Tibial nerve (tissue), 4 donors: ENCODE data around the gene MANBA. TPM values are rescaled to one million over a fixed set of nuclear protein-coding genes. Genes with fewer than 3 reads are reported as not detected.

Experiments used
- DNase-seq, 2 donors: peaks; one replicate each; pipeline ENCODE4 v3.0.0-alpha.2; 2019; ENCODE audit warnings: low spot score in 2 of 2
- H3K27ac ChIP-seq, 4 donors: fragments of 200-600 bp; sonication (generic) in 3 of 4; one replicate each; pipeline ENCODE4 v1.5.1; 2017 to 2019; ENCODE audit warnings: mild to moderate bottlenecking in 1 of 4
- H3K27me3 ChIP-seq, 2 donors: fragments of 200-600 bp; sonication (generic) in 1 of 2; one replicate each; pipeline versions ENCODE4 v1.5.1 to v1.6.0; 2017 to 2019
- H3K36me3 ChIP-seq, 3 donors: fragments of 200-600 bp; sonication (generic); one replicate each; pipeline ENCODE4 v1.5.1; 2018 to 2019
- H3K4me1 ChIP-seq, 4 donors: fragments of 200-600 bp; sonication (generic) in 3 of 4; one replicate each; pipeline ENCODE4 v1.5.1; 2017 to 2019
- H3K4me3 ChIP-seq, 4 donors: fragments of 200-600 bp; sonication (generic) in 3 of 4; one replicate each; pipeline ENCODE4 v1.5.1; 2017 to 2019; ENCODE audit warnings: mild to moderate bottlenecking in 1 of 4, moderate library complexity in 1 of 4
- H3K9me3 ChIP-seq, 4 donors: fragments of 200-600 bp; sonication (generic) in 3 of 4; one replicate each; pipeline ENCODE4 v1.5.1; 2017 to 2019
- CTCF ChIP-seq, 5 experiments: fragments of 200-600 bp in 3 of 5; fragments of 450-650 bp in 2 of 5; sonication (generic) in 3 of 5; IDR thresholded peaks; one replicate each; pipeline ENCODE4 v1.5.1; 2016 to 2019; ENCODE audit warnings: antibody characterized with exemption in 5 of 5, mild to moderate bottlenecking in 3 of 5, moderate library complexity in 2 of 5
- EP300 ChIP-seq, 2 donors: sonication (generic); formaldehyde crosslinking; IDR thresholded peaks; one replicate each; pipeline ENCODE4 v1.6.1; 2017; ENCODE audit warnings: antibody characterized with exemption in 2 of 2, mild to moderate bottlenecking in 1 of 2
- POLR2A ChIP-seq, 2 donors: fragments of 450-650 bp; IDR thresholded peaks; one replicate each; pipeline ENCODE4 v1.6.1; 2017; ENCODE audit warnings: antibody characterized with exemption in 2 of 2, mild to moderate bottlenecking in 2 of 2, moderate library complexity in 2 of 2
- WGBS, 2 donors: methylation state at CpG; one replicate each; pipeline ENCODE4 v1.1.5; 2018; 5-methylcytosine and 5-hydroxymethylcytosine counted together
- total RNA-seq, 4 donors: library from RNA; depleted of rRNA; stranded (reverse); fragments of >200 nt; gene quantifications; one replicate each; pipeline ENCODE4 v1.1.0, GENCODE V29; 2016

Gene MANBA
- total RNA-seq, 4 donors from 2014 or later = 26.1 to 38.1 (median 31.9) TPM

- peaks cover 0 to 3% (median 0%) of the 10 kb centered on the region in 4 donors for H3K9me3 ChIP-seq
- H3K4me3 ChIP-seq = no peak overlapping the region
- 82 to 94% methylated on average over 4 of the region's 4 CpGs for WGBS, 2 donors
- peaks cover 0 to 18% (median 0%) of the 10 kb centered on the region in 4 donors for H3K4me1 ChIP-seq
- TF ChIP-seq POLR2A (IDR thresholded peaks at IDR 0.05) = no peak
- no peak for TF ChIP-seq CTCF (IDR thresholded peaks at IDR 0.05)
- TF ChIP-seq EP300 (IDR thresholded peaks at IDR 0.05) = no peak
- no peak for DNase-seq
- H3K27me3 ChIP-seq = no peaks in the 10 kb centered on the region
- no peak overlapping the region for H3K27ac ChIP-seq
- peaks cover 0 to 48% (median 0%) of the 10 kb centered on the region in 3 donors for H3K36me3 ChIP-seq
Observed at GRCh38 chr4:102640669-102641068, 120.1 kb downstream of the MANBA start.

DNA sequence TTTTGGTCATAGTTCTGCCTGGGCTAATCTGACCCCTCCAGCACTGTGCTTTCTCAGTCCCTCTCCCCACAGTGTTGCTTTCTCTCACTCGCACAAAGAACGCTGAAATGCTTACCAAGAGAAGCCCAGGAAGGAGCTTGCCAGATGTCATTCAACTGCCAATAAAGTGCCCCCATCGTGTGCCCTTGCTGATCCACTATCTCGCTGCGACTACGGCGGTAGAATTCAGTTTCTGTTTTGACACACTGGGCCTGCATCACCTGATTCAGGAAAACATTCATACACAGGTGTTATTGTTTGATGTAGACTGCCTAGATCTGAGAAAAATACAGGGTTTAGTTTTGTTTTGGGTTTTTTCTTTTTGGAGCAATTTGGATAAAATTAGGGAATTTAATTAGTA, 121.2 kb downstream of the MANBA start:
- Histone ChIP-seq H3K36me3 (peaks cover 0 to 44% (median 0%) of the 10 kb centered on the region in 3 donors), H3K27ac (no peak overlapping the region), H3K9me3 (no peaks in the 10 kb centered on the region), H3K4me3 (no peak overlapping the region), H3K4me1 (peaks cover 0 to 18% (median 0%) of the 10 kb centered on the region in 4 donors), H3K27me3 (no peaks in the 10 kb centered on the region)
- DNase-seq = no peak
- 88 to 91% methylated on average over 7 of the region's 7 CpGs for WGBS, 2 donors
- TF ChIP-seq POLR2A (IDR thresholded peaks at IDR 0.05) = no peak
- no peak for TF ChIP-seq EP300 (IDR thresholded peaks at IDR 0.05)
- no peak for TF ChIP-seq CTCF (IDR thresholded peaks at IDR 0.05)

GRCh38 chr4:102638621-102639020, 122.1 kb downstream of the MANBA start:
- DNase-seq = no peak
- Histone ChIP-seq H3K27me3 (no peaks in the 10 kb centered on the region), H3K4me3 (no peak overlapping the region), H3K36me3 (peaks cover 0 to 51% (median 0%) of the 10 kb centered on the region in 3 donors), H3K9me3 (no peaks in the 10 kb centered on the region), H3K27ac (no peak overlapping the region), H3K4me1 (peaks cover 0 to 18% (median 0%) of the 10 kb centered on the region in 4 donors)
- TF ChIP-seq EP300 (IDR thresholded peaks at IDR 0.05) (no peak), POLR2A (IDR thresholded peaks at IDR 0.05) (no peak), CTCF (IDR thresholded peaks at IDR 0.05) (no peak)
- 50 to 51% methylated on average over 1 of the region's 1 CpG for WGBS, 2 donors

DNA sequence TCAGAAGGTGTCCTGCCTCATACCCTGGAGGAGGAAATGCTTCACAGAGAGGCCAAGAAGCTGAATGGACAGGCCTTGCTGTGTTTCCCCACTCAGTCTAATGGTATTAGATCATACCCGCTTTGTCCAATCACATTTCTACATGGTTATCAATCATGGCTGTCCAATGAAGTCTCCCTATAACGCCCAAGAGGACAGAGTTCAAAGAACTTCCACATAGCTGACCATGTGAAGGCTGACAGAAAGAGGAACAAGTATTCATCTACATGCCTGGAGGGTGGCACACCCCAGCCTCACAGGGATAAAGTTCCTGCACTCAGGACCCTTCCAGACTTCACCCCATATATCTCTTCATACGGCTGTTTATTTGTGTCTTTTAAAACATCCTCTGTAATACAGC, 123.4 kb downstream of the MANBA start:
- H3K4me1 ChIP-seq = peaks cover 0 to 8% (median 0%) of the 10 kb centered on the region in 4 donors
- TF ChIP-seq EP300 (IDR thresholded peaks at IDR 0.05) = no peak
- no peak for TF ChIP-seq CTCF (IDR thresholded peaks at IDR 0.05)
- TF ChIP-seq POLR2A (IDR thresholded peaks at IDR 0.05) = no peak
- no peak overlapping the region for H3K27ac ChIP-seq
- H3K27me3 ChIP-seq = no peaks in the 10 kb centered on the region
- WGBS, 2 donors = 73 to 76% methylated on average over 3 of the region's 3 CpGs
- peaks cover 0 to 59% (median 0%) of the 10 kb centered on the region in 3 donors for H3K36me3 ChIP-seq
- no peak for DNase-seq
- no peaks in the 10 kb centered on the region for H3K9me3 ChIP-seq
- H3K4me3 ChIP-seq = no peak overlapping the region

- Histone ChIP-seq H3K27ac (no peak overlapping the region), H3K9me3 (no peaks in the 10 kb centered on the region), H3K4me1 (no peaks in the 10 kb centered on the region), H3K4me3 (no peak overlapping the region), H3K36me3 (peaks cover 0 to 46% (median 0%) of the 10 kb centered on the region in 3 donors), H3K27me3 (no peaks in the 10 kb centered on the region)
- DNase-seq = no peak
- 77 to 96% methylated on average over 6 of the region's 6 CpGs for WGBS, 2 donors
- TF ChIP-seq CTCF (IDR thresholded peaks at IDR 0.05) (no peak), POLR2A (IDR thresholded peaks at IDR 0.05) (no peak), EP300 (IDR thresholded peaks at IDR 0.05) (no peak)
Observed at GRCh38 chr4:102633100-102633499, 127.7 kb downstream of the MANBA start.
